Activated naive CD8-positive, alpha-beta T cell (primary cell): ENCODE measurements around the gene PLA1A.
"Not testable (repeated sequence)": the region's sequence is repeated elsewhere in the genome, so short reads cannot be mapped to it uniquely, and the experiment has no call there.

ENCODE experiments used
- H3K27ac Mint-ChIP-seq: one replicate; pipeline ENCODE4 v1.8.0; 2021; ENCODE audit warnings: mixed read lengths
- H3K27me3 Mint-ChIP-seq: one replicate; pipeline ENCODE4 v1.8.0; 2021; ENCODE audit warnings: mixed read lengths
- H3K36me3 Mint-ChIP-seq: one replicate; pipeline ENCODE4 v1.8.0; 2021; ENCODE audit warnings: mixed read lengths
- H3K4me1 Mint-ChIP-seq: one replicate; pipeline ENCODE4 v1.8.0; 2021; ENCODE audit warnings: low read depth, mixed read lengths
- H3K4me3 Mint-ChIP-seq: one replicate; pipeline ENCODE4 v1.8.0; 2021; ENCODE audit warnings: mild to moderate bottlenecking, mixed read lengths
- H3K9me3 Mint-ChIP-seq: one replicate; pipeline ENCODE4 v1.8.0; 2021; ENCODE audit warnings: low read depth, mixed read lengths

PLA1A gene

DNA sequence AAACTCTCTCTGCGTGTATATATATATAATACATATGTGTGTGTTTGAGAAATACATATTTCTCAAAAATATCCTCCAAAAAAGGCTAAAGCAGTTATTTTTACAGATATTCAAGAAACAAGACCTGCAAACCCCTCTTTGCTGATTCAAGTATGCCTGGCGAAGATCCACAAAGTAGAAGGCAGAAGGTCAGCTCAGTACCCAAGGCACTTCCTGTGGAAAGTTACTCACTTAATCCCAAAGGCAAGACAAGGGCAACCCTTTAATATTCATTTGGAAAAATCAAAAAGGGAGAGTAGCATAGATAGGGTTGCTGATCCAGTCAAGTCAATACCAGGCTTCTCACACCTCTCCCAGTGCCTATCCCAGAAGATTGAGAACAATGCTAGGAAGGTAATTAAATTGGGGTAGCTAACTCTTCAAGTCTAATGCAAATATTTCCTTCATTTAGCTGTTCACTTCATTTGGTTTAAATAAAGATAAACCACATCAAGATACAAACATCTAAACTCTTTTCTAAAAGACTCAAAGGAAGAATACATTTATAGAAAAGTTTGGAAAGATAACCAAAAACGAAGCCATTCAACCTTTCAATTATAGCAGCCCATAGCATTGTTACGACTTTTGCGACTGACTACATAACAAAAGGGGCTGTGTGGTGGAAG is 72.4 kb downstream of the PLA1A start:
- no peak overlapping the region for H3K4me3 Mint-ChIP-seq

DNA sequence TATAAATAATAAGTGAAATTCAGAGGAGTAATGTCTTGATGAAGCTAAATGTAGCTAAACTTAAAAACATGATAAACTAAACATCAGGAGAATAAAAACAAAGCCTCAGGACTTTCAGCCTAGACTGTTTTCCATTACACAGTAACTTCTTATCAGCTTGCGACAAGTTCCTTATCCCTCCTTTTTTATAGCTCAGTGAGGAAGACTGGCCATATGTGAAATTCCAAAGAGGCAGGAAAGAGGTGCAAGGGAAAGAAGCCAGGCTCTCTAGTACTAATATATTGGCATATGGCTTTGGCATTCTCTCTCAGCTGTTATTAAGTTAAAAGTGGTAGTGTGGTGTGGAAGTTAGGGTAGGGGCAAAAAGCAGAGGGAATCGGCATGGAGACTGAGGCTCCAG is 75.1 kb downstream of the PLA1A start:
- Mint-ChIP-seq H3K4me3 (no peak overlapping the region), H3K27me3 (no peaks in the 10 kb centered on the region)

More for the DNA sequence above, 72.4 kb downstream of the PLA1A start:
- Mint-ChIP-seq H3K36me3 (peaks cover 2% of the 10 kb centered on the region), H3K27me3 (no peaks in the 10 kb centered on the region), H3K9me3 (no peaks in the 10 kb centered on the region), H3K4me1 (peaks cover 26% of the 10 kb centered on the region), H3K27ac (peak overlapping the region; percentile 55)

DNA sequence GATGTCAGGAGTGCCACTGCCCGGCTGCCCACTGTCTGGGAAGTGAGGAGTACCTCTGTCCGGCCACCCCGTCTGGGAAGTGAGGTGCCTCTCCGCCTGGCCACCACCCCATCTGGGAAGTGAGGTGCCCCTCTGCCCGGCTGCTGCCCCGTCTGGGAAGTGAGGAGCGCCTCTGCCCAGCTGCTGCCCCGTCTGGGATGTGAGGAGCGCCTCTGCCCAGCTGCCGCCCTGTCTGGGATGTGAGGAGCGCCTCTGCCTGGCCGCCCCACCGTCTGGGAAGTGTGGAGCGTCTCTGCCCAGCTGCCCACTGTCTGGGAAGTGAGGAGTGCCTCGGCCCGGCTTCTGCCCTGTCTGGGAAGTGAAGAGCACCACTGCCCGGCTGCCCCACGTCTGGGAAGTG is 76.2 kb downstream of the PLA1A start:
- peaks cover 49% of the 10 kb centered on the region for H3K4me1 Mint-ChIP-seq
- no peaks in the 10 kb centered on the region for H3K9me3 Mint-ChIP-seq
- H3K27ac Mint-ChIP-seq: no peak overlapping the region
- H3K36me3 Mint-ChIP-seq: peaks cover 5% of the 10 kb centered on the region
- no peak overlapping the region for H3K4me3 Mint-ChIP-seq
- H3K27me3 Mint-ChIP-seq: no peaks in the 10 kb centered on the region

More for the DNA sequence above, 75.1 kb downstream of the PLA1A start:
- no peaks in the 10 kb centered on the region for H3K9me3 Mint-ChIP-seq
- no peak overlapping the region for H3K27ac Mint-ChIP-seq
- H3K36me3 Mint-ChIP-seq: peaks cover 5% of the 10 kb centered on the region
- peaks cover 48% of the 10 kb centered on the region for H3K4me1 Mint-ChIP-seq

DNA sequence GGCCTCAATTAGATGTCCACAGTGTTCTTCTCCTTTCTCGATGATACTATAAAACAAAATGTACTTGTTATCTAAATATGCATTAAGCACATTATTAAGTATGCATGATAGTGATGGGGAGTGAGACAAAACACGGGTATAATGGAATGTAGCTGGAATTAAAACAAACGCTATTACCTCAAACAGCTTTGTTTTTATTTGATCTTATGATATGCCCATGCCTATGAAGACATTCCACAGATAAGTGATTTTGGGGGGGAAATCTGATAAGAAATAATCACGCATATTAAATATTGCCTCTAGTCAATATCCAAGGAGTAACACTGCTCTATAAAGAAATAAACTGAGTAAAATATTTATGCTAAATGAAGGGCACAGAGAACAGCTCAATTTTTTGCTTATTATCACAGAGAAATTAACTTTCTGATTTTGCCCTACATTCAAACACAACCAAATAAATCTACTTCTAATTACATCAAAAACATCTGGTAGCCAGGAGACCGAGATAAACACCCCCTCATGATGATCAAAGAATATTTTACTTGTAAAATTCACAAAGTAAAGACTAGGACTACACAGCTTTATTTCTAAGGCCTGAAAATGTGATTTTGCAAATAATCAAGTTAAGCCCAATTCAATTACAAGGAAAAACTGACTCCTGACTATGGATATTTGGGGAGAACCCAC is 77.6 kb downstream of the PLA1A start:
- peak overlapping the region; percentile 95 for H3K4me3 Mint-ChIP-seq
- no peaks in the 10 kb centered on the region for H3K27me3 Mint-ChIP-seq
- peaks cover 5% of the 10 kb centered on the region for H3K36me3 Mint-ChIP-seq
- H3K27ac Mint-ChIP-seq: peak overlapping the region; percentile 94
- H3K4me1 Mint-ChIP-seq: peaks cover 45% of the 10 kb centered on the region
- H3K9me3 Mint-ChIP-seq: no peaks in the 10 kb centered on the region

DNA sequence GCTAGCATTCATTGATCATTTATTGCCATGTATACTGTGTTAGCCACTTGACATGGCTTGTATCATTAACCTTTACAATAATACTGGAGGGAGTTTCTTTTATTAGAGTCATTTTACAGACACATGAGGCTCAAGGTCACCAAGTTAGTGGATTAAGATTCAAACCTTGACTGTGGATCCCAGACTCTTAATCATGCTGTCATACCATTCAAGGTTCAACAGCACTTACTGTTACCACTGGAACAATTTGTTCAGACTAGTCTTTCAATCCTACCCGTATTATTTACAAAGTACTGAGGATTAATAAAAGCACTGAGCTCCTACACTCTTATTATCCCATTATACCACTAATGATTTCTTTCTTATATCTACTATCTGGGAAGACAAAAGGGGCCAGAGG is 78.3 kb downstream of the PLA1A start:
- H3K4me1 Mint-ChIP-seq: peaks cover 44% of the 10 kb centered on the region
- H3K4me3 Mint-ChIP-seq: peak overlapping the region; percentile 95
- no peaks in the 10 kb centered on the region for H3K9me3 Mint-ChIP-seq
- peak overlapping the region; percentile 94 for H3K27ac Mint-ChIP-seq
- H3K36me3 Mint-ChIP-seq: peaks cover 5% of the 10 kb centered on the region
- no peaks in the 10 kb centered on the region for H3K27me3 Mint-ChIP-seq

DNA sequence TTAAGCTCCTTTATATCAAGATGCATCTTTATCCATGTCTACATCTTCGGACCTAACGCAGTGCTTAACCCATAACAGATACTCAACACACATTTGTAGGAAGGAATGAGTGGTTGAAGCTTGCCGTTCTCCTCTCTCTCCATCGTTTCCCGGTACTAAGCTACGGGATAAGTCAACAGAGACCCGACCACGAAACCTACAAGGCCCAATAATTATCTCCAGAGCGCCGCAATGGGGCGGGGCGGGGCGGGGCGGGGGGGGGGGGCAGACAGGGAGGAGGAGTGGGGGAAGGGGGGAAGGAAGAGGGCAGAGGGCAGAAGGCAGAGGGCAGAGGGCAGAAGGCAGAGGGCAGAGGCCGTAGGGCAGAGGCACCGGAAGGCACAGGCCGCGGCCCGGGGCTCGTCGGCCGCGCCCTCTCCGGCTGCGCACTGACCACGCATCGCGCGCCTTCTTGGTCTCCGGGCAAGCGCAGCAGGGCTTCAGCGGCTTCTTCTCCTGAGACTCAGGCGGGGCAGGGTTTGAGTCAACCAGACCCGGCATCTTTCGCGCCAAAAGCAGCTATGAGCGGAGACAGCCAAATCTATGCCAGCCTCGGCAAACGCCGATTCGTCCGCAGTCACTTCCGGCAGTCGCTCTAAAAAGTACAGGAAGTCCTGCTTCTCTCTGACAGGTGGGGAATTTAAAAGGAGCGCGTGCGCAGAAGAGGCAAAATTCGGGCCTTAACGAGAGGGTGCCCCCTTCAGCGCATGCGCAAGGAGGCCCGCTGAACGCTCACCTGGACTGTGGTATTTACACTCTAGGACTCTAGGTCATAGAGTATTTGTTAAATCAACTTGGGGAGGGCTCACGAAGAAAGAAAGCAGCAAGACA is 79.3 kb downstream of the PLA1A start, which contains the start of gene COX17:
Gene COX17 (minus strand): TSS at position 636 of the 870 bp plus-strand sequence. CDS start 96 bp downstream, at position 540.
- Mint-ChIP-seq H3K4me3 (peak within 1 kb of the TSS; percentile 95), H3K4me1 (peaks cover 37% of the 10 kb centered on the region), H3K27ac (peak within 1 kb of the TSS; percentile 94), H3K9me3 (no peaks in the 10 kb centered on the region), H3K36me3 (peaks cover 5% of the 10 kb centered on the region), H3K27me3 (no peaks in the 10 kb centered on the region)

DNA sequence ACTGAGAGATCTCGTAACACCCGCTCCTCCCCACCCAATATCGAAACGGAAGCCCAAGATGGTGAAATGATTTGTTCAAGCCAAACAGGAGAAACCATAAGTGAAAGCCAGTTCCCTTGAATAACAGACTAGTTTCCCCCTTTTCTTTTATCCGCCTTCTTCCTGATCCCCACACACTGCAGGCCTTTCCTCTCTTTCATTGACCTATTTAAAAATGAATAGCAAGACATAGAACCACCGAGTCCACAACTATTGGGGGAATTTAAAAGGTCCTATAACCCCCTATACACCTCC is 79.9 kb downstream of the PLA1A start:
- Mint-ChIP-seq H3K9me3 (no peaks in the 10 kb centered on the region), H3K4me3 (peak overlapping the region; percentile 95), H3K4me1 (peaks cover 33% of the 10 kb centered on the region), H3K27me3 (no peaks in the 10 kb centered on the region), H3K27ac (peak overlapping the region; percentile 90), H3K36me3 (peaks cover 5% of the 10 kb centered on the region)

DNA sequence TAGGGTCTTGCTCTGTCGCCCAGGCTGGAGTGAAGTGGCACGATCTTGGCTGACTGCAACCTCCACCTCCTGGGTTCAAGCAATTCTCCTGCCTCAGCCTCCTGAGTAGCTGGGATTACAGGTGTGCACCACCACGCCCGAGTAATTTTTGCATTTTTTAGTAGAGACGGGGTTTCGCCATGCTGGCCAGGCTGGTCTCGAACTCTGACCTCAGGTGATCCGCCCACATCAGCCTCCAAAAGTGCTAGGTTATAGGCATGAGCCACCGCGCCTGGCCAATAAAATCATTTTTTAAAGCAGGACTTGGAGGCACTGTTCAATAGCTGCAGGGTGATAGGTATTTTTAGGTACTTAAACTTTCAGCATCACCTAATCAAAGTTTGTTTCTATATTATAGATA is 80.5 kb downstream of the PLA1A start:
- H3K27ac Mint-ChIP-seq: not testable (repeated sequence)

More for the DNA sequence above, 80.5 kb downstream of the PLA1A start:
- H3K9me3 Mint-ChIP-seq, H3K4me3 Mint-ChIP-seq, H3K36me3 Mint-ChIP-seq, H3K27me3 Mint-ChIP-seq: not testable (repeated sequence)
- H3K4me1 Mint-ChIP-seq: peaks cover 29% of the 10 kb centered on the region
